ENCODE measurements around the gene NR6A1.

The NR6A1 gene

DNA sequence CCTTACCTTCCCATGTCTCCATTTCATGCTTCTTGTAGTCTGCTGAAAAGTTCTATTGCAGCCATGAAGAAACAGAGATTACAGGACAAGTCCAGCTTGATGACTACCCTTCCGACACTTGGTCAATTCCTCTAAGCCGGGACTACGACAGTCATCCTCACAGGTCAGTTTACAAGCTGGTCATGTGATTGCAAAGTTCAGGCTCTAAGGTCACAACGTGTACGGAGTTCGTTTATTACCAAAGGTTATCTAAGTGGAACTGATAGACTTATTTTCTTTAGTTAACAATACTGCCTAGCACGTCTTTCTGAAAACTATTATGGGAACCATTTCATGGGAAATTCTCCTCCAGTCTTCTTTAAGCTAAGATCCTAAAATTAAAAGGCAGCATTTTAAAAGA, 175.4 kb downstream of the NR6A1 start:
- no peak for FAIRE-seq

DNA sequence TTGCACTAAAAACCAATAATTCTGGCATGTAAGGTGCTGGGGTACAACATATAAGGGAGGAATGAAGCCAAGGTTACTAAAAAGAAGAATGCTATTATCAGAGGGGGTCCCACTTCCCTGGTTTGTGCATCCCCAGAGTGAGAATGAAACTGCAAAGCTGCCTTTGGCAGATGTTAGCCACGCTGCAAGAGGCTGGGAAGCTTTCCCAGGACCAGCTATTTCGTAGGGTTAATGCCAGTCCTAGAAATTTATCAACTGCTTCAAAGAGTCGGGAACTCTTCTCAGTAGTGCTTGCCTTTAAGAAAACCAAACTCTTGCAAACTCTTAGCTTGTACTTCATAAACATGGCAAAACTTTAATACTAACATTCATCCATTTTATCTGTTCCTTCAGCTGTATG, 176.4 kb downstream of the NR6A1 start:
- no peak for FAIRE-seq
- DNase-seq (ENCODE audit: insufficient read length, low spot score): no peak

More for the DNA sequence above, 175.4 kb downstream of the NR6A1 start:
- DNase-seq (ENCODE audit: insufficient read length, low spot score): no peak

DNA sequence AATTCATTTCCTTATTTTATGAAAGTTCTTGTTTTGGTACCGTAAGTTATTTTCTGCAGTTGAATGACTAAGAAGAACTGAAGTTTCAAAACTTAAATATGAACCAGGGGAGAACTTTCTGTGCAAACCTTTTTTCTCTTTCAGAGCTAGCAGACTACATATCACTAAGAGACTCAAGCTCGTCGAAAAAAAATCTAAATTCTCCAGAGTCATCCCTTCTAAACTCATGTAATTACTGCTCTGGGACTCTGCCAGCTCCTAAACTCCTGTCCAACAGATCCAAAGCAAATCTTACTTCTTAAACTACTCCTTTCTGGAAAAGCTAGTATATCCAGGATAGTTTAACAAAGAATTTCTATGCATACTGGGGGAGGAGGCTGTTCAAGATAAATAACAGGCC, 176.9 kb downstream of the NR6A1 start:
- FAIRE-seq (no peak), DNase-seq (ENCODE audit: insufficient read length, low spot score) (no peak)

DNA sequence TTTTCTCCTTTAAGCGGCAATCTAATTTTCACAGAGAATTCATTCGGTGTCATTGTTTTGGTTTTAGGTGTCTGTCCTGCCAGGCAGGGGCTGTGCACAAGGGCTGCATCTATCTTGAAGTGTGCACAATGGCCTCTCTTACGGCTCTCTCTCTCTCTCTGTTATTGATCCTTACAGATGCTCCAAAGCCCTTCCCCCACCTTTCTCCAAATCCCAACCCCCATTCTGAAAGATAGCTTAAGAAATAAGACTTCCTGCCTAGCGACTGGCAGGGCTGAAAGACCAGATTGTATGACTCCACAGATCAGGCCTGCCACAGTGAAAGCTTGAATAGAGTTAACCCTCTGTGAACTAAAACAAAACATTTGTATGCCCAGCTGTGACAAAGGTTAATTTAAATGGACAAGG, 177.5 kb downstream of the NR6A1 start:
- DNase-seq (ENCODE audit: insufficient read length, low spot score) (no peak), FAIRE-seq (no peak)

DNA sequence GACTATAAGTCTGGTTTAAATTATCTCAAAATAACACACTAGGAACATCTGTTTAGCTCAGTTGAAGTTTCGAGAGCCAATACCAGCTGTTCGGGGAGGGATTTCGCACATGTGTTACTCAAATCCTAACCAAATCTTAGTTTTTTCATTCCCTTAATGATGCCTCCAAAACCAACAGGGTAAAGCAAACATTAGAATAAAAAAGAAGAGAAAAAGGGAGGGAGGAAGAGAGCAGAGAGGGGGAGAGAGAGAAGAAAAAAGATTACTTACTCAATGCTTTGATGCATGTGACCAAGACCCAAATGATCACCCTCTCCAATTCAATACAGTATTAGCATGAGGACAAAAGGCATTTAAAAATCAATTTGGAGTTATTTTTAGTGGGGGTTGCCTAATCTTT, 177.9 kb downstream of the NR6A1 start:
- DNase-seq (ENCODE audit: insufficient read length, low spot score) (no peak), FAIRE-seq (no peak)

DNA sequence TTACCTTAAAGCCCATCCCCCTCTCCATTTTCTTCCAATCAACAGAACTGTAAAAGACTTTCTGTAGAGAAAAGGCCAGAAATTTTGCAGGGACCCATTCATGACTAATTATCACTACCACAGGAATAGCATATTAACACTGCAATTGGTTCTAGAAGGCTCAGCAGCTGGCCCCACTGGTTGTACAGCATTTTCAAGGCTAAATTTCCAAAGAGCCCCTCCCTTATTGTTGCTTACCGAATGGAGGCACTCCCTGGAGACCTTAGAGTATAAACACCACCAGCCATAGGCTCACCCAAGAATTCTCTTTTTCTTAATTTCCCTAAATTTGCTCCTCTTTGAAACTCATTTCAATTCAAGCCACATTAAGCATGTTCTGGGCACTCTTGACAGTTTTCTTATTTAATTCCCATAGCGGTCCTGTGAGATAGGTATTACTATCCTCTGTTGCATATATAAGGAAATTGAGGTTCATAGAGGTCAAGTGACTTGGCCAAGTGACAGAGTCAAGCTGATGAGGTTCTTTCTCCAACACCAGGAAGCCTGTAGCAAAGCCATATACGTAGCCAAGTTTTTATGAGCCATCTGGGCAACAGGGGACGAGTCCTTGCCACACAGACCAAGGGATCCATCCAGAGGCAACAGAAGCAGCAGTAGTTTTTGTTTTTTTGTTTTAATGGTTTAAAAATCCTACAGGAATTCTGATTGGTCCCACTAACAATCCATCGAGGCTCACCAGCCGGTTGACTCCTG, 180.0 kb downstream of the NR6A1 start:
- no peak for DNase-seq (ENCODE audit: insufficient read length, low spot score)

DNA sequence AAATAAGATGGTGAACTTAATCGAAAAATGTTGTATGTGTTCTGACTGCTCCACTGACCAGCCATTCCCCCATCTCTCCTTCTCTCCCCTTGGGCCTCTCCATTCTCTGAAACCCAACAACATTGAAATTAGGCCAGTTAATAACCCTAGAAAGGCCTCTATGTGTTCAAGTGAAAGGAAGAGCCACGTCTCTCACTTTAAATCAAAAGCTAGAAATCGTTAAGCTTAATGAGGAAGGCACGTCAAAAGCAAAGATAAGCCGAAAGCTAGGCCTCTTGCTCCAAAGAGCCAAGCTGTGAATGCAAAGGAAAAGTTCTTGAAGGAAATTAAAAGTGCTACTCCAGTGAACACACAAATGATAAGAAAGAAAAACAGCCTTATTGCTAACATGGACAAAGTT, 186.5 kb downstream of the NR6A1 start:
- FAIRE-seq: no peak
- no peak for DNase-seq (ENCODE audit: insufficient read length, low spot score)

More for the DNA sequence above, 180.0 kb downstream of the NR6A1 start:
- no peak for FAIRE-seq

DNA sequence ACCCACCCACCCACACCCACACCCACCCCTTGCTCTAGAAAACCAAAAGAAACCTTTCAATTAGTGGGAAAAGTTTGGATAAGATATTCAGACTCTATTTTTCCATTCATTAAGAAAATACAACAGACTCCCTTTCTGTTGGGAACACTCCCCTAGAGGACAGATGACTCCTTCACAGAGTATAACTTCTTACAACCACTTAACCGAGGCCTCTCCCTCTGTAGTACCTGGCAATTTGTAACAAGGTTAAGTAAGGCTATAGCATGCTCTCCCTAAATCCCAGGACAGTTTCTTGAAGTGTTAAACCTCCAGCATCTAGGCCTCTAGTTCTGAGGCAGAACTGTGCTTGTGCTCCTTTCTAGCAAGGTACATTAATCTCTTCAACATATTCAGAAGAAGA, 188.0 kb downstream of the NR6A1 start:
- no peak for FAIRE-seq
- no peak for DNase-seq (ENCODE audit: insufficient read length, low spot score)

DNA sequence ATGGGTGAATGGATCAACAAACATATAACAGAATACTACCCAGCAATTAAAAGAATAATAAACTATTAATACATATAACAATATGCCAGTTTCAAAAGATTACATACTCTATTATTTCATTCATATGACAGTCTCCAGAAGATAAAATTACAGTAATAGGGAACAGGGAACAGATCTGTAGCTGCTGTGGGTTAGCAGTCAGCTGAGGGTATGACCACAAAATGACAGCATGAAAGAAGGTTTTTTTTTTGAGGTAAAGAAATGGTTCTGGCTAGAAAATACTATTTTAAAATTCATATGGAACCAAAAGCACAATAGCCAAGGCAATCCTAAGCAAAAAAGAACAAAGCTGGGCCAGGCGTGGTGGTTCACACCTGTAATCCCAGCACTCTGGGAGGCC, 190.9 kb downstream of the NR6A1 start:
- FAIRE-seq (no peak), DNase-seq (ENCODE audit: insufficient read length, low spot score) (no peak)

DNA sequence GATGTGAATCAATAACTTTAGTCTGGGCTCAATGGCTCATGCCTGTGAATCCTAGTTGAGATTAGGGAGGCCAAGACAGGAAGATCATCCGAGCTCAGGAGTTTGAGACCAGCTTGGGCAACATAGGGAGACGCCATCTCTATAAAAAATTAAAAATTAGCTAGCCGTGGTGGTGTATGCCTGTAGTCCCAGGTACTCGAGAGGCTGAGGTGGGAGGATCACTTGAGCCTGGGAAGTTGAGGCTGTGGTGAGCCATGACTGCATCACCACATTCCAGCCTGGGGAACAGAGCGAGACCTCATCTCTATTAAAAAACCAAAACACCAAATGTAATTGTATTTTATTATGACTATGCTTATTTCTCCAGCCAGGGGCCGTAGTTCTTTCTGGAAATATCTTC, 194.4 kb downstream of the NR6A1 start:
- FAIRE-seq: no peak
- no peak for DNase-seq (ENCODE audit: insufficient read length, low spot score)

DNA sequence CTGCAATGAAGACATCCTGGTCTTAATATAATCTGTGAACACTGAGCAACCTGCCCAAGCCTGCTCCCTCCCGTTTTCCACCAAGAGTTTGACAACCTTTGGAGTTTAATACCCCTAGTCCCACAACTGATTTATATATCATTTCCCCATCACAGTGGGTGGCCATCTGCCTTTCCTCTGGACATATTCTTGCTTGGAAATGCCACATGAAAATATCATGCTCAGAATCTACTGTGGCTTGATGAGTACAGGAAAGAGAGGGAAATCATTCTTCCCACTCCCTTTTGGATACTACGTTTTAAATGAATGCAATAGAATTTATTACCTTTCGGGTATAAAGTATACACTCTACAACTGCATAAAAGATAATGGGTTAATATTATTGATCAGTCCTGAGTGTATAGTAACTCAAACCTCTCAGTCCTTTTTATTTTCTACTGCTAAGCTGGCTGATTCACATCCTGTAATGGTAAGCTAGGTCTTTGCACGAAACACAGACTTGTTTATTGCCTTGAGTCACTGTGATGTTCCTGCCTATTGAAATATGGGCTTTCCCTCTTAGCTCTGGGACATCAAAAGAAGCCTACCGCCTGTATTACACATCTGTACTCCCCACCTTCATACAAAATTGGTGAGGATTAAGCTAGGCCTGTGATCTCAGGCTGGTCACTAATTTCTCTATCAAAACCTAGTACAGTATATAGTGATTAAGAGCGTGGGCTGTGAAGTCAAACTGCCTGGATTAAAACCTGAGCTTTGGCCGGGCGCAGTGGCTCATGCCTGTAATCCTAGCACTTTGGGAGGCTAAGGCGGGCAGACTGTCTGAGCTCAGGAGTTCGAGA, 196.4 kb downstream of the NR6A1 start:
- DNase-seq (ENCODE audit: insufficient read length, low spot score) (peak; percentile 47), FAIRE-seq (no peak)

DNA sequence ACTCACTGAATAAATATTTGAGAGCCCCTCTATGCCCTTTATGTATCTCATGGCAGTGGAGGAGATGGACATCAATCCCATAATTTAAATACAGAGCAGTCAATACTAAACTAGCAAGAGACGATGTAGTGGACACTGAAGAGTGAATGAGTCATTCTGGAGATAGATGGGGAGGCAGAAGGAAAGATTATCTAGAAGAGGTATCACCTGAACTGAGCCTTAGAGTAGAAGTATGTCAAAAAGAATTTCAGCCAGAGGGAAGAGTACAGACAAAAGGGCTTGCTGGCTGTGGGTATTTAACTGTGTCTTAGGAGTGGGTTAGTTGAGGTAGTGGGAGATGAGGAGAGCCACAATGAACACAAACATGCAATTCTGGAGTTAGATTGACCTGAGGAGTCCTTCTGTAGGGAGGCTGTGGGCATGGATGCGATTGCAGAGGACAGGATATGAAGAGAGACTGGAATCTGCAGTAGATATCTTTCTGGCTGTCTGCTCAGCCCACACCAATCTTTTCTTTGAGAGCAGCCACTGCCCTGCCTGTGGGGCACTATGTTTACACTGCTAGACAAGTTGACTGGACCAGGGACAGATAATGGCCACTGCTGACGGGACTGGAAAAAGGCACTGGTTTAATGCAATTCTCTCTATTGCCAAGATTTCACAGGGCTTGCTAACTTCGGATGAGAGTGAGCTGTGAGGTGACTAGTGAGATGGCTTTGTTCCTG, 200.0 kb downstream of the NR6A1 start:
- DNase-seq (ENCODE audit: insufficient read length, low spot score): no peak

DNA sequence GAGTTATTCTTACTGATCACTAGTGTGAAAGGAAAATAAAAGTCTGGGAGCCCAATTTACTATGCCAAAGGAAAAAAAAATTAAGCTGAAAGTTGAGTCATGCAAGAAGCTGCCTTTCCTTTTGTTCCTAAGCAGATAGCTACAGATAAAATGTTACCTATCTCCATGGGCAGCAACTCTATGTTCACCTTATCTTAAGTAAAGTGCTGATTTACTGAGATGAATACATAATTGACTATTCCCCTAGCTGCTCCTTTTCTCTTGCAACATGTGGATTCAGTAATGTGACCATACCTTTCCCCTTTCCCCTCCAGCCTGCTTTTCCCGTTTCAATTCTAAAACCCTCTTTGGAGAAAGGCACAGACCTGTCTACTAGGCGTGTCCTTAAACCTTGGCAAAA, 201.2 kb downstream of the NR6A1 start:
- FAIRE-seq: no peak
- no peak for DNase-seq (ENCODE audit: insufficient read length, low spot score)

More for the DNA sequence above, 200.0 kb downstream of the NR6A1 start:
- no peak for FAIRE-seq

DNA sequence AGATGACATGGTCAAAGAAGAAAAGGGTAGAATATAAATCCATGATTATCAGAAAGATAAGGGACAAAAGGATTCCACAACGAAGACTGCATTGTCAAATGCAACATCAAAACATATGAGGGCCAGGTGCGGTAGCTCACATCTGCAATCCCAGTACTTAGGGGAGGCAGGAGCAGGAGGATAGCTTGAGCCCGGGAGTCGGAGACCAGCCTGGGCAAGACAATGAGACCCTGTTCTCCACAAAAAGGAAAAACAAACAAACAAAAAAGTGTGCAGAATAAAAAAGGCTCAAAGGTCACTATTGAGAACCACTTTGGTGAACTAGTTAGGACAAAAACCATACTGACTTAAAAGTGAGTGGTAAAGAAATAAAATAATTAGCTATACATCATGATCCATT, 203.7 kb downstream of the NR6A1 start:
- FAIRE-seq: no peak
- no peak for DNase-seq (ENCODE audit: insufficient read length, low spot score)

DNA sequence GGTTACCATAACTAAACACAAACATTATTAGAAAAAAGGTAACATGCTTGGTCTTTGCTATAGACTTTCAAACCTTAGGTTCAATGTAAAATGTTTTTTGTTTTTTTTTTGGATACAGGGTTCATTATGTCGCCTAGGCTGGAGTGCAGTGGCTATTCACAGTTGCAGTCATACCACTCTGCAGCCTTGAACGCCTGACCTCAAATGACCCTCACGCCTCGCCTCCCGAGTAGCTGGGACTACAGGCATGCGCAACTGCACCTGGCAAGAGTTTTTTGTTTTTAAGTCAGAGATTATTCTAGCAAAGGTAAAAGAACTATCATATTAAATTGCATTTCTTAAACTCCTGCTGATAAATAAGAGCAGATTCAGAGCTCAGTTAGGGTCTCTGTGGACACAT, 208.8 kb downstream of the NR6A1 start:
- FAIRE-seq: no peak
- no peak for DNase-seq (ENCODE audit: insufficient read length, low spot score)

DNA sequence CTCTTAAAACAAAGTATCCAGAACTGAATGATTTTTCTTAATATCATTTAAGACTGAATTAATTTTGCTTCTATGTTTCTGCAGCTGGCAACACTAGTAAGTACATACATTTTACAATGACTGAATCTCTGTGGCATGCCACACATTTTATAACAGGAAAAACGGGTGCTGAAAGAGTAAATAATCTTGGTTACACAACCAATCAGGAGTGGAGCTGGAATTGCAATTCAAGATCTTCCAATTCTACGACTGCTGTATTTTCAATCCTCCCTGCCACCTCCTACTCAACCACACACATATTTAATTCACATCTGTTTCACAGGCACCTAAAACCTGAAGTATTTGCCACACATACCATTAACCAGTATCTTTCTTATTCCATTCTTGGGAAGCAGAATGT, 211.2 kb downstream of the NR6A1 start:
- peak; percentile 51 for DNase-seq (ENCODE audit: insufficient read length, low spot score)
- FAIRE-seq: no peak

DNA sequence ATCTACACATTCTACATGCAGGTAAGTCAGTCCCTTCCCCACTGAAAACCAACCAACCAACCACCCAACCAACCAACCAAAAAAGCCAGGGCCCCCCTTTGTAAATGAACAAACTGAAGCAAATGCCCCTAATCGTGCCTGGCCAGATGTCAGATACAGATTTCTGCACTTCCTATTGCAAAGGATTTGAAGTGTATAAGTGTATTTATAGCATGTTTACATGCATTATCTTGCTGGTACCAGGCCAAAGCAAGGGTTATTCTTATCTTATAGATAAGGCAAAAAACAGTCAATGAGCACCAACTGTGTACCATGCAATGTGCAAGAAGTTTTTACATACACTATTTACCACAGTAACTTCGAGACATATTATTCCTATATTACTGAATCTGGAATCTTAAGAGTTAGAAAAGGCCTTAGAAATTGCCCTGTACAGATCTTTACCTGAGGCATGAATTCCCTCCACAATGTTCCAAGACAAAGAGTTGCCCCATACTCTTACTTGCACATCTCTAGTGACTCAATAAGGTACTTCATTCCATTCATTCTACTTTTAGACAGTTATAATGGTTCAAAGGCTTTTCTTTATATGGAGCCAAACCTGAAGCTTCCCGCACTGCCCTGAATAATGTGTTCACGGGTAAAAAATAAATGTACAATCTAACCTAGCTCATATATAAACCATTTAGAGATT, 212.2 kb downstream of the NR6A1 start:
- no peak for FAIRE-seq
- DNase-seq (ENCODE audit: insufficient read length, low spot score): no peak

DNA sequence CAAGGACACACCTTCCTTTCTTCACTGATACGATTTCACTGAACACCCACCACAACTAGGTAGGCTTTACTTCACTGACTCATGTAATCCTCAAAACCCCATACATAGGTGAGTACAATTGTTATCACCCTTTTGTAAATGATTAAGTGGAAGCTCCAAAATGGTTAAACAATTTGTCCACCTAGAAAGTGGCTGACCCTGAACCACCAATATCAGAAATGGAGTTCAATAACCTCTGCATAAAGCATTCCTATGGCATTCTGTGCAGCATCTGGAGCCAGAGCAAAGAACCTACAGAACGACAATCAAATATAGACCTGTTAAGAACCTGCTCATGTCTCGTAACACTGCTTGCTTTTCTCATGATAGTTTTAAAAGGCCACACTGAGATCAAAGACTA, 213.2 kb downstream of the NR6A1 start:
- no peak for FAIRE-seq
- no peak for DNase-seq (ENCODE audit: insufficient read length, low spot score)

DNA sequence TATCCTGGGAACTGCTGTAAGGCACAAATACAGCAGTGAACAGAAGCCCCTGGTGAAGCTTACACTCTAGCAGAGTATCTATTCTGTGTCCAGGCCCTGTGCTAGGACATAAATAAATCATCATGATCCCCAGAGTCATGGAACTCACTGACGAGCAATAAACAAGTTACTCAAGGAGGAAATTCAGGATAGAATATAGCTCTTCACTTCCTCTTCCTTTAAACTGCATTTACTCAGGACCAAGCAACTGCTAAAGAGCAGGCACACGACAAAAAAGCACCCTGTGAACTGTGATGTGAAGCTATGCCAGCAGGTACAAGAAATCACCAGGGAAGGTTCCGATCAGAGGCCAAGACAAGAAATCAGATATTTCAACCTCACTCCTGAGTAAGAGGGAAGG, 216.1 kb downstream of the NR6A1 start:
- FAIRE-seq: no peak
- DNase-seq (ENCODE audit: insufficient read length, low spot score): no peak

DNA sequence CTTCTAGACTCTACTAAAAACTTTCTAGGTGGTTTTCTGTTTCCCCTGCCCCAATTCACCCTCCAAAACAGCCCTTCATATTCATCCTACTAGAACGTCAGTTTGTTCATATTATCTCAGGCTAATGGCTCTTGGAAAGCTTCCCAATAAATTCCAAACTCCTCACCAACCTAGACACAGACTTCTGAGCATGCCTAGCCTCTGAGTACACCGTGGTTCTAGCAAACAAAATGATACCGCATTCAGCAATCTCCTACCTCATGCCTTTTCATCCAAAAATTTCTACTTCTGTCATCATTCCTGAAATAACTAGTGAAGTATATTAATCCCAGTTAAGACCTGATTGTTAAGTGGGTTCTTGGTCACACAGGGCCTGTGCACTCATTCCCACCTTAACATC, 217.4 kb downstream of the NR6A1 start:
- no peak for DNase-seq (ENCODE audit: insufficient read length, low spot score)
- FAIRE-seq: no peak

DNA sequence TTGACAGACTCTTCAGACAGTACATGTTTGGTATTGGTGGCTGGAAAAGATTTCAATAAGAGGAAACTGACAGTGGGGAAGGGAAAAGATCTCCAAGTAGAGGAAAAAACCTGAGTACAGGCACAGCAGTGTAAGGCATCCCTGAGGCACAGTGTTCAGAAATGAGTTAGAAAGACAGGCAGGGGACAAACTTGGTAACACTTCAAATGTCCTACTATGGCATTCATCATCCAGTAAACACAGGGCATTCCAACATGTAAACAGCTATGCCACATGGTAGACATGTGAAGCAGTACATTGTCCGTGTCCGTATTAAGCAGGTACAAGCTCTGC, 218.9 kb downstream of the NR6A1 start:
- FAIRE-seq (no peak), DNase-seq (ENCODE audit: insufficient read length, low spot score) (no peak)

Measured in HTR-8/SVneo (cell line).